ENCODE results near the gene AGGF1.
A peak's percentile ranks its signal among the peaks of the same experiment; 100 is the strongest.
"Not testable (repeated sequence)": the region's sequence is repeated elsewhere in the genome, so short reads cannot be mapped to it uniquely, and the experiment has no call there.

Gene AGGF1

DNA sequence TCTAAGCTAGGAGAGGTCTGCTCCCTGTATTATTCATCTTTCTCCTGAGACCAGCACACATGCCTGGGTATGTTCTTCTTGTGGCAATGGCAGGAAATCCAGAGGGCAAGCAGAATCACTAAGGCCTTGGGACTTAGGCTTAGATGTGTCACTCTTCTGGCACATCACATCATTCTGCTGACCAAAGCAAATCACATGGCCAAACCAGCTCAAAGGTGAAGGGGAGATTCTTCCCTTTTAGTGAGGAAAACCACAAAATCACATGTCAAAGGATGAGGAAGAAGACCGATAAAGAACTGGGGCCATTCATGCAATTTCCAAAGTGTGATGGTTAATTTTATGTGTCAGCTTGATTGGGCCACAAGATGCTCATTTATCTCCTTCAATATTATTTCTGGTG lies 5.7 kb upstream of the AGGF1 start:
- no peak for DNase-seq

DNA sequence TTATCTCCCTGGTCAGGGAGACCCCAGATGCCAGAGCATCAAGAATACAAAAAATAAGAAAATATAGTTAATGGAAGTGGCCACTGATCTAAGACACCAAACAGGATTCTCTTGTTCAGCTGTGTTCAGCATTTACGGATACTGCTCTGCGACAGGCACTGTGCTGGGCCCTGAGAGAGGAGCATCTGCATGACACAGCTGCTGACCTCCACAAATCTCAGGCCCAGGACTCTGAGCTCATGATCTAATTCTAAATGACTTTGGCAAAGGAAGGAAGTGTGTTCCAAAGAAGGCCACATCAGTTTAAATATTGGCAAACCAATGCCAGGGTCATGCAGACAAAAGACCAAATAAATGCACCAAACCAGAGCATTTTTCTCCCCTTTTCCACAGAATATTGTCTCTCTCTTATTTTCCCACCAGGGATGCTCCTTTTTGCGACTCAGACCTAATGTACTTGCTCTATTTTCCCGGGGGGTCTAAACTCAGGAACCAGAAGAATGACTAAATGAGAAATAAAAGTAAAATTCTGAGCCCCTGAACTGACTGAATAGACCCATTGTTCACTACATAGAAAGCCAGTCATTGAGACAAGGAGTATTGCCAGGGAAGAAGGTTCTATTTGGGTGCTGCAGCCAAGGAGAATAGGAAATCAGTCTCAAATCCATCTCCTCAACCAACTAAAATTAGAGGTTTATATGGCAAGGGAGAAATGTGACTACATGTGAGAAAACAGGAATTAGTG lies 1.4 kb upstream of the AGGF1 start:
- DNase-seq: no peak

DNA sequence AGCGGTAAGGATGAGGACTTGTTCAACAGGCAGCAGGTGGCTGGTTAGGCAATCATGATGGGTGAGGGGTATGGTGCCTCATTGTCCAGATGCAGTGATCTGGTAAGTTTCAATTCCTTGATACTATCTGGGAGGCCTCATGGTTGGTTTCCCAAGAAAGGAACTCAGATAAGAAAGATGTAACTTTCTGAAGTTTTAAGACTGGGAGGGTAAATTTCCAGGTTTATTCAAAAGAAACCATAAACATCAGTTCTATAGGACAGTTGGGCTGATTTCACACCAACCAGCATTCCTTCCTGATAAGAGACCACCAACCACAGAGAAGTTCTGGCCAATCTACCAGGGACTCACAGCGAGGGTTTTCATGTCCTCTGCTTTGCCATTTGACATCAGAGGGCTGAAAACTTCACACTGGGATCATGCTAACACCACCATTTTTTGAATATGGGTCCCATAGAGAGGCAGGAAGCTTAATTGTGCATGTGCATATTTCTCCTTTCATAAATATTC lies 773 bp upstream of the AGGF1 start:
- DNase-seq: no peak

DNA sequence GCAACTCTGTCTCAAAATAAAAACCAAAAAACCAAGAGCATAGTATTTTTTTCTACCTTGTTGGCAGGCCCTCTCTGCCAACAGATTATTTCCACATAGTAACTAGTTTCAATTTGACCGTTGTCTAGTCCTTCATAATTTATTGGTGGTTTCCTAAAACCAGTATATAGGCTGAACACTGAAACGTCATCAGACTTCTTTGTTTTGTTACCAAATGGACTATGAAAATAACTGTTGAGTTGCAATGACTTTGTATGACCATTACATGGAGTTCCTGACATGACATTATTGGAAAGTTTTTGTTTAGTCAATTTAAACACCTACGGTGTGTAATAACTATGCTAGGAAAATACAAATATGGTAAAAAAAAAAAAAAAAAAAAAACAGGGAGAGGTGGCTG lies 1.7 kb downstream of the AGGF1 start:
- DNase-seq: no peak

DNA sequence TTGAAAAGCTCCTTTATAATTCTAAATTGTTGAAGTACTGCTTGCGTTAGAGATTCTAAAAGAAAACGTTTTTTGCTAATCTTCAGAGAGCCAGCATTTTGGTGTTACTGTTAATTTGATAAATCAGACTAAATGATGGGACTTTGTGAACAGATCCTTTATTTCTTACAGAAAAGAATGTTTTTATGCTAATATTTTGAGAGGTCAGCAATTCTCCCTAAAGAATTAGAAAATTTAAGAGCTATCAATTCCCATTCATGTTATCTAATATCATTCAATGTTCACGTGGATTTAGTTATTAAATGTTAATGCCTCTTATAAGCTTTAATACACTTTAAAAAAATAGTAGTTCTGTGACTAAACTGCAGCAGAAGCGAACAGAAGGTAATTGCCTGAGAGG lies 2.4 kb downstream of the AGGF1 start:
- no peak for DNase-seq

DNA sequence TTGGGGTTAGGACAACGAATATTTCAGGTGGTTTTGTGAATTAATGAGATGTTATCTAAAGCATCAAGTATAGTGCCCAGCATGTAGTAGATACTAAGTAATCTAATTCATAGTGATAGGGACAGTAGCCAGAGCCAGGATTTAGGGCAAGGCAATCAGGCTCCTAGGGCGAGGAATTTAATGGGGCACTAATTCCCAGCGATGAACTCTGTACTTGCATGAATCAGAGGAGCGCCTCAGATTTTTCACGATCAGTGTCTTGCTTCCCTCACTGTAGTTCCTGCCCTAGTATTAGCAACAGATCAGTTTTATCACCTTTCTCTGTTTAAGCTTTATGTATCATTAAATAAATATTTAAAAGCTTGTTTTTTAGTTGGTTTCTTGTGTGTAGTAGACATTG lies 3.1 kb downstream of the AGGF1 start:
- no peak for DNase-seq

DNA sequence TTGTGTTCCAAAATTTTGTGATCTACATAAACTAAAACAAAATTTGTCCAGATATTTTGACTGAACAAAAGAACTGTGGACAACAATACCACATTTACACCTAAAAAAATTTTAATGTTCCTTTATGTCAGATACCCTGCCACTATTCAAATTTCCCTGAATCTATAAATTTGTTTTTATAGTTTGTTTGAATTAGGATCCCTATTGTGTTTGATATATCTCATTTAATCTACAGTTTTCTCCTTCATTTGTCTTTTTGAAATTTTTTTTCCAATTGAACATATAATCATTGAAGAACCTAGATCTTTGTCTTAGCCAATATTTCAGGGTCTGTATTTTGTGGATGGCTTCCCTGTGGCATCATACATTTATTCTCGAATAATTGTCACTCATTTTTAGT lies 5.7 kb downstream of the AGGF1 start:
- DNase-seq: no peak

DNA sequence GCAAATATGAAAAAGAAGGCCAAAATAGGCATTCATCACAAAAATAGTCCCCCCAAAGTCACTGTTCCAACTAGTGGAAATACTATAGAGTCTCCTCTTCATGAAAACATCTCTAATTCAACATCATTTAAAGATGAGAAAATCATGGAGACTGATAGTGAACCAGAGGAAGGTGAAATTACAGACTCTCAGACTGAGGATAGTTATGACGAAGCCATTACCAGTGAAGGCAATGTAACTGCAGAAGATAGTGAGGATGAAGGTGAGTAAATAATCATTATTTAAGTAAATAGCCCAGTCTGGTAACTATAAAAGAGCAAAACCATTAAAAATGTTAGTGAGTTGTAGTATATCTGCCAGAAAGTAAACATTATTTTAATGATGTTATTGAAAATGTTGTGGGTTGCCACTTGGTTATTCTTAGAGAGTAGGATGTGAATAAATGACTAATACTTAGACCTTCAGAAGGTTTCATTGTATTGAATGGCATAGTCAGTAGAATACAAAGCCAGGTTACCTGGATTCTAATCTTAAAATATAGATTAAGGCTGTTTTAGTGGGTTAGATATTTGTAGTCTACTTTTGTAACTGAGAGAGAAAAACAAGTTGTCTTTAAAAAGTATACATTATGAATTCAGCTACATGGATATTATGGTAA lies 16.3 kb downstream of the AGGF1 start:
- DNase-seq: no peak

DNA sequence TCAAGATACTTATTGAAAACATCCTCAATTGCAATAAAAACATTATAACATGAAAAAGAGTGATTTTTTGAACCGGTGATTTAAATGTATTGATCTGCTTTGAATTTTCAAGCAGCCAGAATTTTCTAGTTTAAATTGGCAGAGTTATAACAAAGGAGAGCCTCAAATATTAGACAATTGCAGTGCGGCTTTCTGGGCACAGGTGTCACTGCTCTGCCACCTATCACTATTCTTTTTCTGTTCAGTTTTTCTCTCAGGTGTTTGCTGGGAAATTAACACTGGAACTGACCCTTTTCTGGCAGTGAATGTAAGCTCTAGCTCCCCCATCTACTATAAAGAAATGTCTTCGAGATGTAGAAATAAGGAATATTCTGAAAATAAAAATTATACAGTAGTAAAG lies 33.8 kb downstream of the AGGF1 start:
- no peak for DNase-seq

DNA sequence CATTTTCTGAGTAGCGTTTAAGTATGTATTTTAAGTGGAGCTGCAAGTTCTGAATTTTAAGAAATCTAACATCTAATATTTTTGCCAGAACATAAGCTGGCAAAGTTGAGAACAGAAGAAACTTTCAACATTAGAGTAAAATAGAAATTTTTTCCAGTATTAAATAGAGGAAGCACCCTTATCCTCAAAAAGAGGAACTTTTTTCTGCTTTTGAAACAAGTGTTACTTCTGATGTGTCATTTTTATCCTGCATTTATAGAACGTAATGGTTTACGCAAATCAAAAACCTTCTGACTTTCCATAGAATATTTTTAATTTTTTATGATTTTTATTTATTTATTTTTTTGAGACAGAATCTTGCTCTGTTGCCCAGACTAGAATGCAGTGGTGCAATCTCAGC lies 35.1 kb downstream of the AGGF1 start:
- no peak for DNase-seq

DNA sequence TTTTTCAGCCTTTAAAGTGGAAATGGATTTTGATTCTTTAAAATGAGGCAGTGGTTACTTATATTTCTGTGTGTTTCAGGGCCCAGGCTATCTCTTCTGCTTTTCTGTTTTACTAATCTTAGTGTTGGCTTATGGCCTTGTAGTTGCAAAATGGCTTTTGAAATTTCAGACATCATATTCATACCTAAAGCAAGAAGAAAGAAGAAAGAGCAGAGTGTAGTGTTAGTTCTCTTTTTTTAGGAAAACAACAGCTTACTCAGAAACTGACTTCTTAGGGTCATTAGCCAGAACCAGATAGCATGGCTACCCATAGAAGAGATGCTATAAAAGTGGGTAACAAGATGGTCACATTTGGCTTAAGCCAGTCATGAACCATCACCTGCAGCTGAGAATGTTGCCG lies 36.0 kb downstream of the AGGF1 start:
- no peak for DNase-seq

DNA sequence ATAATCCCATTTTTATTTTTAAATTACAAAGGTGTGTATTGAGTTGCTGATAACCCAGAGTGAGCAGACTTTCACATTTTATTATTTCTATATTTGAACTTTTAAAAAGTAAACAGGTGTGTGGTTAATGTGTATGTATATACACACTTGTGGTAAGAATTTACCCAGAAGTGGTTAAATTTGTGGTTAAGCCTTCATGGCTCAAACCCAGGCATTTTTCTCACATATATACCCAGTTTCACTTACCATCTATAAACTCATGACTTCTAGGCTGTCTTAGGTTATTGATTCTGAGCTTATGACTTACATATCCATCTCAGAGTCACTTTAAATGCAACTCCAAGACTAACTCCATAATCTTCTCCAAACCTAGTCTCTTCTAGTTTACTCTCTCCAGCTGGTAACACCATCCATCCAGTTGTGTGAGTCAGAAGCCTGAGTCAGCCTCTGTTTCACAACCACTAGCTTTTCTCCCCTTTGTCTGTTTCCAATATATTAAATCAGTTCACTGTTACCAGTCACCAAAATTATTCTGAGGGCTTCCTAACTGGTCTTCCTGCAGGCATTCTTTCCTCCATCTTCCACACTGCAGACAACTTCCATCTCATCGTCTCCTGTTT lies 36.7 kb downstream of the AGGF1 start:
- DNase-seq: no peak

DNA sequence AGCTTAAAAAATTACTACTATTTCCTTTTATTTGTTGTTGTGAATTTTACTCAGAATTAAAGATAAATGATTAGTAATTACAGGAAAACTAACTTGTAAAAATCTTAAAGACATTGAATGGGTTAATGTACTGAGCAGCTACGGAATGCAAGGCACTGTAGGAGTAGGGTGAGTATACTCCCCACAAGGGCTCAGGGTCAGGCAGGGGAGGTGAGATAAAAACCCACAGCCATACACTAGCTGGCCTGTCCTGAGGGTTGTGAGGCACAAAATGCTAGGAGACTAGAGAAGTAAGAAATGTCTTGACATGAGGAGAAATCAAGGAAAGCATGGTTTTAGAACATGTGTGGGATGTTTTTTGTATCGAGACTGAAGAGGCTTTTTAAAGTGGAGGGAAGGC lies 43.5 kb downstream of the AGGF1 start:
- no peak for DNase-seq

DNA sequence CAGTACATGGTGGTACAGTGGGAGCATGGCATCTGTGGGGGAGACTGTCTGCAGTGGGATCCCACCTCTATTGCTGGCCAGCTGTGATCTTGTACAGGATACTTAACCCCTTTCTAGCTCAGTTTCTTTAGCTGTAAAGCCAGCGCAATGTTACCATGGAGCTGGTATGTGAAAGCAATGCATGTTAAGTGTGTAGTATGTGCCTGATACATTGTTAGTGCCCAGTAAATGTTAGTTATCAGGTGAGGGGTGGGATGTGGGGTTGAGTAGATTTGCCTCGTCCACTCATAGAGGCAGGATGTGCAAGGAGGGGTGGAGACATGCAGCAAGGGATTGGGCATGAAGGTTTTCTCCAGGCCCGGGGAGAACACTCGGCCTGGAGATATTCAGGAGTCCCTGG lies 44.5 kb downstream of the AGGF1 start:
- DNase-seq: no peak

DNA sequence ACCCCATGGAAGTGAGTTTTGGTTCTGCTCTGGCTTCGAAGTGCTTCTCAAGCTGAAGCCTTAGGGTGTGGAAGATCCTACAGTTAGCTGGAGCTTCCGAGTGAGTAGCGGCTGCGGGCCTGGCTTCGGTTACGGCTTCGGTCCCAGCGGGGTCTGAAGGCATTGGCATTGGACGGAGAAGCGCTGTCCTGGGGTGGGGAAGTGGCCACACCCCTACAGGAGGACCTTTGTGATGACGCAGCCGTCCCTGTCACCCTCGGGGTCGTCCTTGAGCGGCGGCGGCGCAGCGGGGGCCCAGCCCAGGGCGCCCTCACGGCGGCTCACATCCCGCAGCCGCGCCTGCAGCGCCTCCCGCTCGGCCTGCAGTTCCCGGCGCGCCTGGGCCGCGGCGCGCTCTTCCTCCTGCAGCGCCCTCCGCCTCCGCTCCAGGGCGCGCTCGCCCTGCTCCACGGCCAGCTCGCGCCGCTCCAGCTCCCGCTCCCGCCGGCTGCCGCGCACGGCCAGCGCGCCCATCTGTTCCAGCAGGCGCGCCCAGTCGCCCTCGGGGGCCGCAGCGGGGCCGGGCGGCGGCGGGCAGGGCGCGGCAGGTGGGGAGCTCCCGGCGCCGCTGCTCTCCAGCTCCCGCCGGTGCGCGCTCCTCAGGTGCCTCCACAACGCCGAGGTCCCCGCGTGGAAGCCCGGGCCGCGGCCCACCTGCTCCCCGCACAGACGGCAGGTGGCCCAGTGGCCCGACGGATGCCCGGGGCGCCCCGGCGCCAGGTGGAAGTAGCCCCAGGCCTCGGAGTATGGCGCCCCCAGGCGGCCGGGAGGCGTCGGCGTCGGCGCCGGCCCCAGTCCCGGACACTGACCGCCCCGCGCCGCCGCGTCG lies 47.0 kb downstream of the AGGF1 start:
- peak; percentile 19 for DNase-seq

DNA sequence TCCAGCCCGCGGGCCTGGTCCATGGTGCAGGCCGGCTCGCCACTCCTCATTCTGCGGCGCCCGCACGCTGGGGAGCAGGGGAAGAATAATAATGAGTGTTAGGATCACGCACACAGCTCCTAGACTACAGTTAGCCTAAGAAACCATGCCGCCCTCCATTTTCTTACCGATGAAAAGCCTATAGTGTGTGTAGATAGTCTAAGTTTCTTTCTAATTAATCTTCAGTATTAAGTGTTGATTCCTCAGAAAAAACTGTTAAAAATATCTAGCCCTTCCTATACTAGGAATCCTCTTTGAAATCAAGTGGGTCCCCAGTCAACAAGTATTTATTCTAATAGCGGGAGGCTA lies 47.6 kb downstream of the AGGF1 start:
- no peak for DNase-seq

DNA sequence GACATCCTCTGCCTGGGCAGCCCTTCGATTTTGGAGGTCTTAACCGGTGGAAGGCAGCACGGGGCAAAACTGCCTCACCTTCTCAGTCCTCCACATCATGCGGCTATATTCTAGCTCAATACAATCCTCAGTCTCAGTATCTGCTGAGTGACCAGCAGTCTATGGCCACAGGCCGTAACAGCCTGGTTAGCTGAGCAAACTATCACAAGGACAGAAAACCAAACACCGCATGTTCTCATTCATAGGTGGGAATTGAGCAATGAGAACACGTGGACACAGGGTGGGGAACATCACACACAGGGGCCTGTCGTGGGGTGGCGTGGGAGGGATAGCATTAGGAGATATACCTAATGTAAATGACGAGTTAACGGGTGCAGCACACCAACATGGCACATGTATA lies 50.3 kb downstream of the AGGF1 start:
- DNase-seq: not testable (repeated sequence)

DNA sequence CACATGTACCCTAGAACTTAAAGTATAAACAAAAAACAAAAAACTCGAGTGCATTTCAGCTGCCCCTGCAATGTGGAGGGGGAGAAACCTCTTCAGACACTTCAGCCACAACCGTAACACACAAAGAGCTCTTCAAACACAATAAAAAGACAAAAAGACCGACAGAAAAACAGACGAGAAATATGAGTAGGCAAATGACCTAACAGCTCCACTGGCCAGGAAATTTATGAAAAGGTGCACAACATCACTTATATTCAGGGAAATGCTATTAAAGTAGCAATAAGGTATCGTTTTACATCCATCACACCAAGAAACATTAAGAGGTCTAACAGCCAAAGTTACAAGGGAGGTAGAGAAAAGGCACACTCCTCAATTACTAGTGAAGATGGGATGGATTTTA lies 50.7 kb downstream of the AGGF1 start:
- DNase-seq: no peak

DNA sequence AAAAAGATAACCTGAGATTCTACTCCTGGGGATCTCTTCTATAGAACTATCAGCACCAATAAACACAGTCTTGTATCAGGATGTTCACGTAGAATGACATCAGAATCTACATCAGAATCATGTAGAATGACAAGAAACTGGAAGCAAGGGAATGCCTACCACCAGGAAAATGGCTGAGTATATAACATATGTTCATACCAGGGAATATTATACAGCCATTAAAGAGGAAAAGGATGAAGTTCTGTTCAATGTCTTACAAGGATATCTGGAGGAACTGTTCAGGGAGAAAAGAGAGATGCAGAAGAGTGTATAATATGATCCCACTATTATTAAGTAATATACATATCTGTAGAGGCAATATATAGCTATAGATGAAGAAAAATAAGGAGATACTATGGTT lies 52.1 kb downstream of the AGGF1 start:
- no peak for DNase-seq

DNA sequence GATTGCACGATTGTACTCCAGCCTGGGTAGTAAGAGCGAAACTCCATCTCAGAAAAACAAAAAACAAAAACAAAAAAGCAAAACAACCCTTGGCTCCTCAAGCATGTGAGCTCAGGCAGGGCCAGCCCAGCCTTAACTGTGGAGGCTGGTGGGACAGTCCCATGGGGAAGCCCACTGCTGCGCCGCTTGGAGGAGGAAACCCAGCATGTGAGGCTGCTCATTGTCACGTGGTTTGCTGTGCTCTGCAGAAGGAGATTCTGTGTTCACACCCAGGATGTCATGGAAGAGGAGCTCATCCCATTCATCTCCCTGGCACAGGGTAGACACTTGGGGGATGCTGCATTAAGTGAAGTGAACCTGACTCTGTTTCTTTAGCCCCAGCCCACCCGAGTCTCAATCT lies 52.9 kb downstream of the AGGF1 start:
- DNase-seq: no peak

DNA sequence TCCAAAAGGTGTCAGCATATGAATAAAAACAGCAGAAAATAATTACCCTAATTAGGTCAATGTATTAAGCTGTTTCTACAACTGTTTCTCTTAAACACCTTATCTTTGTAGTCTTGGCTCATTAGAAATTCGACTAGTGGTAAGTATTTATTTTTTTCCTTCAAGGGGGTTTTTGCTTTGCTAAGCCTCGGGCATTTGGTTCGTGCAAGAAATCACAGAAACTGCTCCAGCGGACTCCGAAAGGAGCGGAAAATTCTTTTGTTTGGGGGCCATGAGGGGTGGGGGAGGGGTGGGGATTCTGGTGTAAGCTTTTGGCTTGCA lies 56.1 kb downstream of the AGGF1 start:
- peak; percentile 84 for DNase-seq

DNA sequence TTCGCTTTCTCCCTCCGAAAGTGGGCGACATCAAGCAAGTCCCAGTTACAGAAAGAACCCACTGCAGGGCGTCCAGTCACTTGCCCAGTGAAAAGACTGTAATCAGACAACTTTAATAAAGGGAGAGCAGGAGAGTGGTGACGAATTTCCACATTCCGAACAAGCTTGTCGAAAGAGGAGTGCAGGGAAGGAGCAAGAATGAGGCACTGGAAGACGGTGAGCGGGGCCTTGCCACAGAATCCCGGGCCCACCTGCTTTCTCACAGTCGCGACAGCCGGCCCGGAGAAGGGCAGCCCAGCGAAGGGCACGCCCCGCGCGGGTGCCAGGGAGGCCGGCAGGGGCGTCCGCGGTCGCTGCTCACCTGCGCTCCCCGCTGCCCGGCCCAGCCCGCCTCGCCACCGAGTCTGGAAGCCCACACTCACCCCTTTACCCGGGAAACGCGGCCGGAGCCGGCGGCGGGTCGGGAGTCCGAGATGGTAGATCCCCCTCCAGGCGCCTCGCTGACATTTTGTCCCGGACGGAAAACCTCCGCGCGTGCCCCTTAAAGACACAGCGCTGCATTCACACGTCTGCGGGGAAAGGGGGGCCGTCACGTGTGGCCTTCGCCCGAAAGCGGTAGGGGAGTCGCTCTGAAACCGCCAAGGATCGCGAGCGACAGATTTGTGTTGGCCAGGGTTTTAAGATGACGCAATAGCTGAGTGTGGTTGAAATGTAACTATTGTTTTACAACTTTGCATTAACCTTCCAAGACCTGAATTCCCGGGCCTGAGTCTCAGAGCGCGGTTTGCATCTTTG lies 56.7 kb downstream of the AGGF1 start, which contains the start of gene ZBED3:
Gene ZBED3, minus strand, starts transcription at position 597 of the 795 bp plus-strand sequence. CDS start 9,407 bp downstream, outside the sequence.
- DNase-seq: peak; percentile 39

All from NCI-H1436 (cell line).